Measurements from ENCODE around the gene CRK.

Gene CRK

GRCh38 chr17:1480747-1481465 is 24.9 kb upstream of the CRK start:
- no peak for DNase-seq (ENCODE audit: low spot score)
- in situ Hi-C loops (cut with MboI; ENCODE audit: low pct_unique_long_range_greater_than_20kb, low sequenced_read_pairs, unreplicated experiment): no loop called here
- no peak for TF ChIP-seq CTCF (IDR thresholded peaks at IDR 0.05; ENCODE audit: extremely low read depth, insufficient read depth, missing control alignments)

DNA sequence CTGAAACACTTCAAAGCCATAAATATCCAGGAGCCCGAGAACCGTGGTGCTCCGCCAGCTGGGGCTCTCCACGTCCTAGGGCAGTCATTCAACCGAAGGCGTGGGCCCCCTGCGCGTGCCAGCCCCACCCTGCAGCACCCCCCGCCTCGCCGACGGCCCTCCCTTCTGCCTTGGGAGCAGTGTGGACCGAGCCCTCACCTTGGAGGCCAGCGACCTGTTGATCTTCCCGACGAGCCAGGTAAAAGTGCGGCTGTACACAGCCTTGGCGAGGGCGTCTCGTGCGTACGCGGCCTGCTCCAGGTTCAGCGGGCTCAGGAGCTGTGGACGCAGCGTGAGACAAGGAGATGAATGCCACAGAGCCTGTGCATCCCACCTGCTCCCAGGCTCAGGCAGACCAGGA is 22.4 kb upstream of the CRK start:
- in situ Hi-C loops (cut with MboI; ENCODE audit: low pct_unique_long_range_greater_than_20kb, low sequenced_read_pairs, unreplicated experiment): no loop called here
- TF ChIP-seq CTCF (IDR thresholded peaks at IDR 0.05; ENCODE audit: extremely low read depth, insufficient read depth, missing control alignments): no peak
- DNase-seq (ENCODE audit: low spot score): no peak

- DNase-seq (ENCODE audit: low spot score): no peak
- no peak for TF ChIP-seq CTCF (IDR thresholded peaks at IDR 0.05; ENCODE audit: extremely low read depth, insufficient read depth, missing control alignments)
- in situ Hi-C loops (cut with MboI; ENCODE audit: low pct_unique_long_range_greater_than_20kb, low sequenced_read_pairs, unreplicated experiment): no loop called here
Observed at GRCh38 chr17:1475321-1475854, 19.4 kb upstream of the CRK start.

- in situ Hi-C loops (cut with MboI; ENCODE audit: low pct_unique_long_range_greater_than_20kb, low sequenced_read_pairs, unreplicated experiment): no loop called here
- peak; percentile 89 for DNase-seq (ENCODE audit: low spot score)
- no peak for TF ChIP-seq CTCF (IDR thresholded peaks at IDR 0.05; ENCODE audit: extremely low read depth, insufficient read depth, missing control alignments)
Observed at GRCh38 chr17:1474402-1475189, 18.6 kb upstream of the CRK start.

GRCh38 chr17:1473841-1474240 is 17.8 kb upstream of the CRK start:
- DNase-seq (ENCODE audit: low spot score): peak; percentile 59
- in situ Hi-C loops (cut with MboI; ENCODE audit: low pct_unique_long_range_greater_than_20kb, low sequenced_read_pairs, unreplicated experiment): no loop called here
- no peak for TF ChIP-seq CTCF (IDR thresholded peaks at IDR 0.05; ENCODE audit: extremely low read depth, insufficient read depth, missing control alignments)

DNA sequence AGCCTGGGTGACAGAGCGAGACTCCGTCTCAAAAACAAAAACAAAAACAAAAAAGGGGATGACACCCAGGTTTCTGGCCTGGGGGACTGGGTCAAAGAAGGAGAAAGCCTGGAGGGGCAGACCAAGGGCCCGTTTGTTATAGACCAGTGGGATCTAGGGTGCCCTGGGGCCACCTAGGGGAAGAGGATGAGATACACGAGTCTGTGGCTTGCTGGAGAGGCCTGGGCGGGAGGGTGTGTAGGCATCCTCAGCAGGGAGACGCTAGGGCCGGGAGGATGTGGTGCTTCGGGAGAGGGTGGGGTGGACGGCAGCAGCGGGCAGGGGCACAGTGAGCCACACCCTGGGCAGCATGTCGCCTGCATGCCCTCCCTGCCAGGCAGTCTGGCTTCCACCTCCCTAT is 17.1 kb upstream of the CRK start:
- DNase-seq (ENCODE audit: low spot score): no peak
- in situ Hi-C loops (cut with MboI; ENCODE audit: low pct_unique_long_range_greater_than_20kb, low sequenced_read_pairs, unreplicated experiment): no loop called here
- TF ChIP-seq CTCF (IDR thresholded peaks at IDR 0.05; ENCODE audit: extremely low read depth, insufficient read depth, missing control alignments): peak; percentile 27
